T-helper 2 cell treated with Interferon-gamma antibody and Interleukin-4, amounts not matched to agents 5 μg/mL and 100 μg/mL, for 36 hours (primary cell): ENCODE measurements around the gene PIGV.
A peak's percentile ranks its signal among the peaks of the same experiment; 100 is the strongest.
"Not testable (repeated sequence)": the region's sequence is repeated elsewhere in the genome, so short reads cannot be mapped to it uniquely, and the experiment has no call there.

ENCODE experiments used
- DNase-seq: peaks from one replicate; pipeline ENCODE4 v3.0.0; 2021; ENCODE audit warnings: low spot score
- H3K27ac Mint-ChIP-seq: one replicate; pipeline ENCODE4 v1.8.0; 2021; ENCODE audit warnings: mild to moderate bottlenecking, mixed read lengths
- H3K27me3 Mint-ChIP-seq: one replicate; pipeline ENCODE4 v1.8.0; 2021; ENCODE audit warnings: low read depth, mixed read lengths
- H3K36me3 Mint-ChIP-seq: one replicate; pipeline ENCODE4 v1.8.0; 2021; ENCODE audit warnings: low read depth, mixed read lengths
- H3K4me1 Mint-ChIP-seq: one replicate; pipeline ENCODE4 v1.8.0; 2021; ENCODE audit warnings: low read depth, mixed read lengths
- H3K4me3 Mint-ChIP-seq: one replicate; pipeline ENCODE4 v1.8.0; 2022; ENCODE audit warnings: mild to moderate bottlenecking, moderate library complexity, mixed read lengths
- H3K9me3 Mint-ChIP-seq: one replicate; pipeline ENCODE4 v1.8.0; 2021; ENCODE audit warnings: mixed read lengths

Gene PIGV

DNA sequence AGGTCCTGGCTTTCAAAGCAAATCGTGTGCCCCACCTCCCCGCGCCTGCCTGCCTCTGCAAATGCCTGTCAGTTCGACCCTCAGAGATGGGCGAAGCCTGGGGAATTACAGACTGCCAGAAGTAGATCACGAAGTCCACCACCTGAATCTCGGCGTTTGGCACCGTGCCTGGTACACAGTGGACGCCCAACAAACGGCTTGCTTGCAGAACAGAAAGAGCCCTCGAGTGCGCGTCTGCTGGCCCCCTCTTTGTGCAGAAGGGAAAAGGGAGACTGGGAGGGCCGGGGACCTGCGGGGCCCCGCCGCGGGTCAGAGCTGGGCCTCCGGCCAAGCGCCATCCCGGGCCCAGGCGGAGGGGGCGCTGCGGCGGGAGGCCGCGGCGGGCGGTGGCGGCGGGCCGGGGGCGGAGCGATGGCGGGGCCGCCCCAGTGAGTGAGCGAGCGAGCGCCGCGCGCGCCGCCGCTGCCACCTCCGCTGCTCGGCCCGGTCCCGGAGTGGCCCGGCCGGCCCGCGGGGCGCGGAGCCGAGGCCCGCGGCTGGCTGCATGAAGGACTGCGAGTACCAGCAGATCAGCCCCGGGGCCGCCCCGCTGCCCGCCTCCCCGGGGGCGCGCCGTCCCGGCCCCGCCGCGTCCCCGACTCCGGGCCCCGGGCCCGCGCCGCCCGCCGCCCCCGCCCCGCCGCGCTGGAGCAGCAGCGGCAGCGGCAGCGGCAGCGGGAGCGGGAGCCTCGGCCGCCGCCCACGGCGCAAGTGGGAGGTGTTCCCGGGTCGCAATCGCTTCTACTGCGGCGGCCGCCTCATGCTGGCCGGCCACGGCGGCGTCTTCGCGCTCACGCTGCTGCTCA is 38.7 kb downstream of the PIGV start, which contains the start of gene ZDHHC18:
Gene ZDHHC18 (plus strand): TSS at position 428 of the 845 bp plus-strand sequence. CDS start 117 bp downstream, at position 545.
- Mint-ChIP-seq H3K4me1 (peaks cover 39% of the 10 kb centered on the region), H3K9me3 (no peaks in the 10 kb centered on the region), H3K36me3 (peaks cover 25% of the 10 kb centered on the region), H3K4me3 (peak within 1 kb of the TSS; percentile 97), H3K27ac (peak within 1 kb of the TSS; percentile 91), H3K27me3 (no peaks in the 10 kb centered on the region)
- DNase-seq: peak; percentile 77

DNA sequence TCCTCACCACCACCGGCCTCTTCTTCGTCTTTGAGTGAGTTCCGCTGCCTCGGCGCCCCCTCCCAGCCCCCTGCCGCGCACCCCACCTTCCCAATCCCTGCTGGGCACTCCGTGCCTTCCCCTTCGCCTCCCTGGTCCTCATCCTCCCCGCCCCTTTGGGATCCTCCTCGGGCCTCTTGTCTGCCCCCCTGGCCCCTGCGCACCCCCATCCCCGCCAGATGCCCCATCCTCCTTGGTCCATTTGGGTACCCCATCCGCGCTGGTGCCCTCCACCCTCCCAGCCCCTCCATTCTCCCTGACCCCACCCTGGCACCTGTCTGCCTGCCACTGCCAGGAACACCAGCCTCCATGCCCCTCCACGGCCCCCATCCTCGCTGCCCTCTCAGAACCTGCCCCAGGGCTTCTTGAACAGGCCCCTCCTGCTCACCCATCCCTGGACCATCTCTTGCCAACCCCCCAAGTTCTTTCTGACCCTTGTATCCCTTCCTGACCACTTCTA is 39.4 kb downstream of the PIGV start:
- Mint-ChIP-seq H3K4me1 (peaks cover 44% of the 10 kb centered on the region), H3K27me3 (no peaks in the 10 kb centered on the region), H3K36me3 (peaks cover 29% of the 10 kb centered on the region), H3K9me3 (no peaks in the 10 kb centered on the region), H3K27ac (peak overlapping the region; percentile 91), H3K4me3 (peak overlapping the region; percentile 97)
- no peak for DNase-seq

DNA sequence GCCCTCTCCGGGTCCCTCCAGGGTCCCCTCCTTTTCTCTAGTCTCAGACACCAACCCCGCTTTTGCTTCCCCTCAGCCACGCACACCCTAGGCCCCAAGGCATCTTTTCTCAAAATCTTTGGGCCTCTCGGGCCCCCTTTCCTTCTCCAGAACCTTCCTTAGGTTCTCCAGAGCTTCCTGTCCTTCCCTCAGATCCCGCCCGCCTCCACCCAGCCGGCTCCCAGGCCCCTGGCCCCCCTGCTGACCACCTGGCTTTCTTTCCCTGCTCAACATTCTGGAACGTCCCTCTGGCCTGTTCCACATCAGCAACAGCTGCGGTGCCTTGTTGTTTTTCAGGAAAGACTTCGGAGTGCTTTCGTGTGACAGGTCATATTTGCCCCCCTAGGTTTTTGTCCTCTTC is 39.9 kb downstream of the PIGV start:
- Mint-ChIP-seq H3K36me3 (peaks cover 33% of the 10 kb centered on the region), H3K27ac (peak overlapping the region; percentile 91), H3K9me3 (no peaks in the 10 kb centered on the region), H3K4me3 (peak overlapping the region; percentile 97), H3K27me3 (no peaks in the 10 kb centered on the region), H3K4me1 (peaks cover 49% of the 10 kb centered on the region)
- DNase-seq: no peak

- DNase-seq: peak; percentile 32
- peaks cover 40% of the 10 kb centered on the region for H3K36me3 Mint-ChIP-seq
- H3K27me3 Mint-ChIP-seq: no peaks in the 10 kb centered on the region
- peak overlapping the region; percentile 97 for H3K4me3 Mint-ChIP-seq
- peaks cover 54% of the 10 kb centered on the region for H3K4me1 Mint-ChIP-seq
- H3K9me3 Mint-ChIP-seq: no peaks in the 10 kb centered on the region
- H3K27ac Mint-ChIP-seq: peak overlapping the region; percentile 91
Observed at GRCh38 chr1:26828411-26828991, 40.8 kb downstream of the PIGV start.

- peaks cover 47% of the 10 kb centered on the region for H3K36me3 Mint-ChIP-seq
- peak overlapping the region; percentile 97 for H3K4me3 Mint-ChIP-seq
- H3K27ac Mint-ChIP-seq: peak overlapping the region; percentile 91
- H3K9me3 Mint-ChIP-seq: no peaks in the 10 kb centered on the region
- no peak for DNase-seq
- H3K27me3 Mint-ChIP-seq: no peaks in the 10 kb centered on the region
- peaks cover 63% of the 10 kb centered on the region for H3K4me1 Mint-ChIP-seq
Observed at GRCh38 chr1:26829184-26829911, 41.6 kb downstream of the PIGV start.

GRCh38 chr1:26831059-26831458 is 43.3 kb downstream of the PIGV start:
- H3K9me3 Mint-ChIP-seq: no peaks in the 10 kb centered on the region
- peaks cover 66% of the 10 kb centered on the region for H3K4me1 Mint-ChIP-seq
- DNase-seq: no peak
- H3K36me3 Mint-ChIP-seq: peaks cover 59% of the 10 kb centered on the region
- H3K27ac Mint-ChIP-seq: peak overlapping the region; percentile 60
- H3K4me3 Mint-ChIP-seq: no peak overlapping the region
- no peaks in the 10 kb centered on the region for H3K27me3 Mint-ChIP-seq

DNA sequence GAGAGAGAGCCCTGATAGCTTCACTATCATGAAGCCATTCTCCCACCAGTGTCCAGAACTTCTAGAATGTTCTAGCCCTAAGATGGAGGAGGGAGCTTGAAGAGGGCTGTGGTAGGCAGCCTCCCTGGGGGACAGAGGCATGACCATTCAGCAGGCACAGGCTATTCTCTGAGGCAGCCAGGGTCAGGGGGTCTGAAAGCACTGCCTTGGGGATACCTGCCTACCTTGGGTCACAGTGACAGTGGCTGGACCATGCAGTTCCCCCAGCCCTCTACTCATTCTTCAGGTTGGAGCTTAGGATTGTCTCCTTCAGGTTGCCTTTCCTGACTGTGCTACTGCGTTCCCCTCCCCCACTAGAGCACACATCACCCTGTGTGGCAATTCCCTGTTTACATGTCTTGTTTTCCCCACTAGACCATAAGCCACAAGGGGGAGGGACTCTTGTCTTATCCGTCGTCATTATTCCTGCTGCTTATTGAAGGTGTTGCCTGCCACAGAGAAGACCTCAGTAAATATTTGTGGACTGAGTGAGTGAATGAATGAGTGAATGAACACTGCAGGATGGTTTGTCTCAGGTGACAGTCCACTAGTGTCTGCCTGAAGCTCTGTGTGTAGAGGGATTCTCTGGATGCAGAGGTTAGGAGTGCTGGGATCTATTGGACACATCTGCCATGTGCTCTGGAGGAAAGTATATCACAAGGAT is 43.9 kb downstream of the PIGV start:
- no peak for DNase-seq
- H3K4me3 Mint-ChIP-seq: no peak overlapping the region
- peak overlapping the region; percentile 99 for H3K27ac Mint-ChIP-seq
- no peaks in the 10 kb centered on the region for H3K9me3 Mint-ChIP-seq
- H3K4me1 Mint-ChIP-seq: peaks cover 66% of the 10 kb centered on the region
- H3K27me3 Mint-ChIP-seq: no peaks in the 10 kb centered on the region
- H3K36me3 Mint-ChIP-seq: peaks cover 62% of the 10 kb centered on the region

DNA sequence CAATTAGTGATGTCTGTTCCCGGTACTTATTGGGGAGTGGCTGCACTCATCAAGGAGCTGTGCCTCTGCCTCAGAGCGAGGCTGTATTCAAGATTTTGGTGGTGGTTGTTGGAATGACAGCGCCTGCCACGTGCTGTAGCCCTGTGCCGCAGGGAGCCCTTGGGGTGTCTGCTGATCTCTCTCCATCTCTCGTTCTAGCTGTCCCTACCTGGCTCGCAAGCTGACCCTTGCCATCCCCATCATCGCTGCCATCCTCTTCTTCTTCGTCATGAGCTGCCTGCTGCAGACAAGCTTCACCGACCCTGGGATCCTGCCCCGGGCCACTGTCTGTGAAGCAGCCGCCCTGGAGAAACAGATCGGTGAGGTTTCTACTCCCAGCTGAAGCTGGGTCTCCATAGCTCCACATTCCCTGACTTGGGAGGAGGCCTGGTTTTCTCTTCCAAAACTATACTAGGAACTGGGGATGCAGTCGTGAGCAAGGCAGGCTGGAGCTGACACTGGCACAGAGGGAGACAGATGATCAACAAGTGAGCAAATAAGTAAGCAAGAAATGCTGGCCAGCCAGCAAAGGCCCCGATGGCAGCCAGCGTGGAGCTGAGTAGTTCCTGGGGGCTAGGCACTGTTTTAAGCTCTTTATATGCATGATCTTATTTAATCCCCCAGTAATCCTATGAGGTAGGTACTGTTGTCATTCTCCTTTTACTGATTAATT is 44.7 kb downstream of the PIGV start:
- H3K9me3 Mint-ChIP-seq: no peaks in the 10 kb centered on the region
- no peak for DNase-seq
- H3K36me3 Mint-ChIP-seq: peaks cover 61% of the 10 kb centered on the region
- H3K4me3 Mint-ChIP-seq: peak overlapping the region; percentile 86
- H3K27ac Mint-ChIP-seq: peak overlapping the region; percentile 99
- no peaks in the 10 kb centered on the region for H3K27me3 Mint-ChIP-seq
- peaks cover 65% of the 10 kb centered on the region for H3K4me1 Mint-ChIP-seq

- Mint-ChIP-seq H3K9me3 (no peaks in the 10 kb centered on the region), H3K27ac (peak overlapping the region; percentile 99), H3K4me1 (peaks cover 53% of the 10 kb centered on the region), H3K4me3 (peak overlapping the region; percentile 86), H3K27me3 (no peaks in the 10 kb centered on the region), H3K36me3 (peaks cover 60% of the 10 kb centered on the region)
- peak; percentile 86 for DNase-seq
Observed at GRCh38 chr1:26833432-26834405, 46.0 kb downstream of the PIGV start.

GRCh38 chr1:26837665-26838064 is 49.9 kb downstream of the PIGV start:
- peak overlapping the region; percentile 61 for H3K27ac Mint-ChIP-seq

DNA sequence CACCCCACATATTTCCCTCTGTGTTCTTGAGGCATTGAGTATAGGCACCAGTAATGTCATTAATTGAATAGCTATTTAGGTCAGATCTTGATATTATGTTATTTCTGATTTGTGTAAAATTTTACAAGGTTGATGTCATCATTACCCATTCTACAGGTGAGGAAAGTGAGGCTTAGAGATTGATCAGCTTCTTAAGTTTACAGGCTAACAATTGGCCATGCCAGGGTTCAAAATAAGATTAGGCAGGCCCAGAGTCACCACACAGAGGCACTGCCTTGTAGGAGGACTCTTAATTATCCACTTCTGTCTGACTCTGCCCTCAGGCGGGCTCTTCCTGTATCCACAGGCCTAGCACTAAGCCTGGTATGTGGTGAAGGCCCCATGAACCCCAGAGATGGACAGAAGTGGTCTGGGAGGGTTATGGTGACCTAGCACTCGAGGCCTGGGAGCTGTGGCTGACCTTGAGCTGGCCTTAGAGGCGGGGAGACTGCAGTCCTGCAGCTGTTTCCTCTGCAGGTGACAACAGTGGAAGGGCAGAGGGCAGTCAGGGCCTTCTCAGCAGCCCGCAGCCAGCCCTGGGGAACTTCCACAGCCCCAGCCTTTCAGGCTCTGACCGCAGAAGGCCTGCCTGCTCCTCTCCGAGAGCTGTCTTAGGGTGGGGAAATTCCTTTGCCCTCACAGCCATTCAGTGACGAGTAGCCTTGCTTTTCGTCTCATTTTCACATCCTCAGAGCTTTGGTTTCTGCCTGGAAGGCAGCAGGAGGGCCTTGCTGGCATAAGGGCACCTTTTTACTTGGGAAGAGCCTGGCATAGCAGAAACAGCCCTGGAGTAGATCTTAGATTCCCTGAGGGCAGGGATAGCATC is 51.0 kb downstream of the PIGV start:
- H3K4me3 Mint-ChIP-seq: no peak overlapping the region
- peaks cover 12% of the 10 kb centered on the region for H3K4me1 Mint-ChIP-seq
- H3K27ac Mint-ChIP-seq: no peak overlapping the region
- H3K27me3 Mint-ChIP-seq: no peaks in the 10 kb centered on the region
- peaks cover 48% of the 10 kb centered on the region for H3K36me3 Mint-ChIP-seq
- H3K9me3 Mint-ChIP-seq: no peaks in the 10 kb centered on the region
- DNase-seq: no peak

More at GRCh38 chr1:26837665-26838064, 49.9 kb downstream of the PIGV start:
- Mint-ChIP-seq H3K36me3 (peaks cover 56% of the 10 kb centered on the region), H3K4me1 (peaks cover 23% of the 10 kb centered on the region)
- not testable (repeated sequence) for H3K9me3 Mint-ChIP-seq, DNase-seq, H3K4me3 Mint-ChIP-seq, H3K27me3 Mint-ChIP-seq
